Myocyte (in vitro differentiated cells): Measurements from ENCODE around the gene PEAK1. TPM values are rescaled to one million over a fixed set of nuclear protein-coding genes. Genes with fewer than 3 reads are reported as not detected.
"Not testable (repeated sequence)": the region's sequence is repeated elsewhere in the genome, so short reads cannot be mapped to it uniquely, and the experiment has no call there.

Source experiments
- DNase-seq: peaks from one replicate; pipeline ENCODE4 v3.0.0-alpha.2; 2012; ENCODE audit warnings: low read depth
- total RNA-seq: library from RNA; depleted of rRNA; stranded (reverse); fragments of >200 nt; gene quantifications from 2 replicates; pipeline ENCODE4 v1.2.3, GENCODE V29; 2014

PEAK1 gene
- total RNA-seq, 1 donor from 2014 or later: 16.0 TPM

GRCh38 chr15:77311020-77311419 lies 108.9 kb downstream of the PEAK1 start:
- DNase-seq: no peak

GRCh38 chr15:77309392-77309791 lies 110.5 kb downstream of the PEAK1 start:
- DNase-seq: no peak

- DNase-seq: peak; percentile 9
These were observed 114.0 kb downstream of the PEAK1 start for GRCh38 chr15:77305953-77306352.

GRCh38 chr15:77296773-77297337 lies 123.0 kb downstream of the PEAK1 start:
- DNase-seq: peak; percentile 15

- no peak for DNase-seq
These were observed 124.5 kb downstream of the PEAK1 start for GRCh38 chr15:77295446-77295845.

GRCh38 chr15:77292969-77293558 lies 126.8 kb downstream of the PEAK1 start:
- DNase-seq: no peak

- DNase-seq: no peak
These were observed 128.8 kb downstream of the PEAK1 start for GRCh38 chr15:77291107-77291506.

GRCh38 chr15:77287385-77287784 lies 132.5 kb downstream of the PEAK1 start:
- no peak for DNase-seq

GRCh38 chr15:77285057-77285997 lies 134.6 kb downstream of the PEAK1 start:
- no peak for DNase-seq

GRCh38 chr15:77282333-77282732 lies 137.6 kb downstream of the PEAK1 start:
- DNase-seq: peak; percentile 47

- no peak for DNase-seq
These were observed 143.0 kb downstream of the PEAK1 start for GRCh38 chr15:77276943-77277342.

- no peak for DNase-seq
These were observed 143.8 kb downstream of the PEAK1 start for GRCh38 chr15:77276096-77276495.

- not testable (repeated sequence) for DNase-seq
These were observed 146.8 kb downstream of the PEAK1 start for GRCh38 chr15:77273136-77273535.

GRCh38 chr15:77266708-77267386 lies 153.1 kb downstream of the PEAK1 start:
- DNase-seq: no peak

- no peak for DNase-seq
These were observed 164.5 kb downstream of the PEAK1 start for GRCh38 chr15:77255385-77255784.

- DNase-seq: no peak
These were observed 168.2 kb downstream of the PEAK1 start for GRCh38 chr15:77251662-77252061.

- no peak for DNase-seq
These were observed 172.8 kb downstream of the PEAK1 start for GRCh38 chr15:77247116-77247515.

GRCh38 chr15:77243716-77244401 lies 176.0 kb downstream of the PEAK1 start:
- DNase-seq: no peak

GRCh38 chr15:77243135-77243534 lies 176.8 kb downstream of the PEAK1 start:
- no peak for DNase-seq

- DNase-seq: no peak
These were observed 179.9 kb downstream of the PEAK1 start for GRCh38 chr15:77239882-77240608.
